NCI-H510A (cell line): ENCODE results near the gene ACYP2.

ENCODE experiments used
- DNase-seq: peaks from one replicate; lab custom pipeline; 2025; lab: John Stamatoyannopoulos, UW

ACYP2 gene

GRCh38 chr2:54329482-54330161 lies 214.2 kb downstream of the ACYP2 start:
- DNase-seq: no peak

GRCh38 chr2:54330162-54330925 lies 214.9 kb downstream of the ACYP2 start:
- DNase-seq: peak; percentile 96

GRCh38 chr2:54330926-54331835 lies 215.8 kb downstream of the ACYP2 start:
- no peak for DNase-seq

- DNase-seq: no peak
Observed at GRCh38 chr2:54332386-54332785, 217.0 kb downstream of the ACYP2 start.

GRCh38 chr2:54336136-54336976 lies 220.9 kb downstream of the ACYP2 start:
- DNase-seq: no peak

GRCh38 chr2:54336977-54337255 lies 221.5 kb downstream of the ACYP2 start:
- no peak for DNase-seq

GRCh38 chr2:54341656-54342055 lies 226.2 kb downstream of the ACYP2 start:
- DNase-seq: no peak

GRCh38 chr2:54342603-54343002 lies 227.2 kb downstream of the ACYP2 start:
- no peak for DNase-seq

GRCh38 chr2:54347622-54348021 lies 232.2 kb downstream of the ACYP2 start:
- DNase-seq: no peak

GRCh38 chr2:54348646-54349045 lies 233.2 kb downstream of the ACYP2 start:
- no peak for DNase-seq

GRCh38 chr2:54350426-54350825 lies 235.0 kb downstream of the ACYP2 start:
- DNase-seq: no peak

- DNase-seq: no peak
Observed at GRCh38 chr2:54353216-54353615, 237.8 kb downstream of the ACYP2 start.
